NCI-H1694 (cell line): ENCODE results near the gene ODAD3.
"Not testable (repeated sequence)": the region's sequence is repeated elsewhere in the genome, so short reads cannot be mapped to it uniquely, and the experiment has no call there.

Source experiments
- DNase-seq: peaks from one replicate; lab custom pipeline; 2025; lab: John Stamatoyannopoulos, UW

The ODAD3 gene

GRCh38 chr19:11437955-11438354 is 3.0 kb upstream of the ODAD3 start:
- no peak for DNase-seq

GRCh38 chr19:11435833-11436313 is 952 bp upstream of the ODAD3 start:
- no peak for DNase-seq

GRCh38 chr19:11434703-11435056 is 241 bp downstream of the ODAD3 start:
- DNase-seq: no peak

- DNase-seq: not testable (repeated sequence)
Observed at GRCh38 chr19:11433526-11433925, 1.4 kb downstream of the ODAD3 start.

- DNase-seq: no peak
Observed at GRCh38 chr19:11426656-11427055, 8.3 kb downstream of the ODAD3 start.

- no peak for DNase-seq
Observed at GRCh38 chr19:11425719-11426457, 9.0 kb downstream of the ODAD3 start.

GRCh38 chr19:11423791-11424181 is 11.1 kb downstream of the ODAD3 start:
- DNase-seq: no peak

GRCh38 chr19:11423164-11423790 is 11.6 kb downstream of the ODAD3 start:
- DNase-seq: no peak

GRCh38 chr19:11422163-11423065 is 12.5 kb downstream of the ODAD3 start:
- DNase-seq: no peak

- DNase-seq: no peak
Observed at GRCh38 chr19:11421371-11422098, 13.4 kb downstream of the ODAD3 start.

- DNase-seq: no peak
Observed at GRCh38 chr19:11420429-11421370, 14.2 kb downstream of the ODAD3 start.

- DNase-seq: no peak
Observed at GRCh38 chr19:11418549-11419506, 16.1 kb downstream of the ODAD3 start, which contains the start of gene RGL3. RGL3 (minus strand) TSS chr19:11419314; CDS start chr19:11419278, 36 bp downstream.

GRCh38 chr19:11418094-11418548 is 16.8 kb downstream of the ODAD3 start:
- DNase-seq: no peak

- no peak for DNase-seq
Observed at GRCh38 chr19:11416346-11417052, 18.4 kb downstream of the ODAD3 start.

- no peak for DNase-seq
Observed at GRCh38 chr19:11414544-11414943, 20.4 kb downstream of the ODAD3 start.

GRCh38 chr19:11410682-11411081 is 24.2 kb downstream of the ODAD3 start:
- DNase-seq: no peak

- DNase-seq: no peak
Observed at GRCh38 chr19:11408591-11408990, 26.3 kb downstream of the ODAD3 start.

- not testable (repeated sequence) for DNase-seq
Observed at GRCh38 chr19:11406703-11407236, 28.2 kb downstream of the ODAD3 start.
